AG04450 (cell line): ENCODE data around the gene FAM184B. TPM values are rescaled to one million over a fixed set of nuclear protein-coding genes. Genes with fewer than 3 reads are reported as not detected.

Experiments used
- CTCF ChIA-PET: fragments of 300-600, 350-600 bp; formaldehyde crosslinking; extraction: SDS; loops from one replicate; lab custom pipeline; 2022; ENCODE audit warnings: antibody characterized with exemption, inconsistent platforms; lab: Charles Lee
- POLR2A ChIA-PET: fragments of 350-600 bp; formaldehyde crosslinking; extraction: SDS; loops from one replicate; lab custom pipeline; 2021; ENCODE audit warnings: antibody characterized with exemption, inconsistent platforms; lab: Yijun Ruan, JAX
- DNase-seq: peaks from one replicate; pipeline ENCODE4 v3.0.0-alpha.2; 2011; ENCODE audit warnings: low read depth, low spot score
- H3K27ac ChIP-seq: one replicate; pipeline ENCODE4 v1.5.1; 2012; ENCODE audit warnings: low read depth, low read length, control low read depth
- H3K27me3 ChIP-seq: one replicate; pipeline ENCODE4 v1.6.0; 2012; ENCODE audit warnings: low read length; ENCODE audit not compliant: control insufficient read depth, insufficient read depth
- H3K4me3 ChIP-seq: 2 replicates; pipeline ENCODE4 v1.5.1; 2011; ENCODE audit warnings: mild to moderate bottlenecking, low read depth, low read length, control low read depth
- H3K9me3 ChIP-seq: 2 replicates; pipeline ENCODE4 v1.5.1; 2012; ENCODE audit warnings: low read length; ENCODE audit not compliant: control insufficient read depth, insufficient read depth
- CTCF ChIP-seq: IDR thresholded peaks from 2 replicates; pipeline ENCODE4 v1.5.1; 2011; ENCODE audit warnings: low read depth, low read length, control low read depth, inconsistent platforms
- polyA plus RNA-seq: library from polyadenylated mRNA; depleted of rRNA; stranded (reverse); fragments of >200 nt; gene quantifications from 2 replicates; pipeline ENCODE4 v1.2.3, GENCODE V29; 2011

The FAM184B gene
- polyA plus RNA-seq, 1 experiment = 0.09 TPM

- Histone ChIP-seq H3K4me3 (no peak overlapping the region), H3K9me3 (no peaks in the 10 kb centered on the region), H3K27ac (no peak overlapping the region), H3K27me3 (no peaks in the 10 kb centered on the region)
- ChIA-PET CTCF (no interaction called here), POLR2A (no interaction called here)
- DNase-seq = no peak
- no peak for TF ChIP-seq CTCF
These were observed 54.5 kb downstream of the FAM184B start for GRCh38 chr4:17726911-17727310.

- CTCF ChIA-PET = no interaction called here
- H3K27ac ChIP-seq = no peak overlapping the region
- TF ChIP-seq CTCF = no peak
- no peaks in the 10 kb centered on the region for H3K27me3 ChIP-seq
- no peaks in the 10 kb centered on the region for H3K9me3 ChIP-seq
- no peak for DNase-seq
- no peak overlapping the region for H3K4me3 ChIP-seq
- POLR2A ChIA-PET = no interaction called here
These were observed 57.8 kb downstream of the FAM184B start for GRCh38 chr4:17723648-17724047.

- Histone ChIP-seq H3K27ac (no peak overlapping the region), H3K9me3 (no peaks in the 10 kb centered on the region), H3K27me3 (no peaks in the 10 kb centered on the region), H3K4me3 (no peak overlapping the region)
- ChIA-PET CTCF (no interaction called here), POLR2A (no interaction called here)
- DNase-seq = no peak
- no peak for TF ChIP-seq CTCF
These were observed 59.1 kb downstream of the FAM184B start for GRCh38 chr4:17722356-17722700.

GRCh38 chr4:17721496-17722355 is 59.7 kb downstream of the FAM184B start:
- DNase-seq = no peak
- no peak for TF ChIP-seq CTCF
- H3K4me3 ChIP-seq = no peak overlapping the region
- ChIA-PET CTCF (no interaction called here), POLR2A (no interaction called here)
- no peaks in the 10 kb centered on the region for H3K9me3 ChIP-seq
- no peak overlapping the region for H3K27ac ChIP-seq
- no peaks in the 10 kb centered on the region for H3K27me3 ChIP-seq

- ChIA-PET CTCF (no interaction called here), POLR2A (no interaction called here)
- no peaks in the 10 kb centered on the region for H3K27me3 ChIP-seq
- no peak overlapping the region for H3K27ac ChIP-seq
- H3K4me3 ChIP-seq = no peak overlapping the region
- DNase-seq = no peak
- no peak for TF ChIP-seq CTCF
- H3K9me3 ChIP-seq = no peaks in the 10 kb centered on the region
These were observed 62.3 kb downstream of the FAM184B start for GRCh38 chr4:17719106-17719505.
